PC-3 (cell line): ENCODE results near the gene ABCB10.

Experiments
- EZH2phosphoT487 ChIP-seq: fragments of 300-600 bp; sonication (generic); IDR thresholded peaks from 2 replicates; pipeline ENCODE4 v1.6.1; 2018; ENCODE audit warnings: mild to moderate bottlenecking, antibody characterized with exemption, low read length, borderline replicate concordance
- TF ChIP-seq, protein P1 (sequence below): fragments of 300-600 bp; sonication (generic); conservative IDR thresholded peaks from 2 replicates; pipeline ENCODE4 v1.5.1; 2017; ENCODE audit warnings: antibody characterized with exemption, low read depth, mild to moderate bottlenecking, low read length

DNA sequence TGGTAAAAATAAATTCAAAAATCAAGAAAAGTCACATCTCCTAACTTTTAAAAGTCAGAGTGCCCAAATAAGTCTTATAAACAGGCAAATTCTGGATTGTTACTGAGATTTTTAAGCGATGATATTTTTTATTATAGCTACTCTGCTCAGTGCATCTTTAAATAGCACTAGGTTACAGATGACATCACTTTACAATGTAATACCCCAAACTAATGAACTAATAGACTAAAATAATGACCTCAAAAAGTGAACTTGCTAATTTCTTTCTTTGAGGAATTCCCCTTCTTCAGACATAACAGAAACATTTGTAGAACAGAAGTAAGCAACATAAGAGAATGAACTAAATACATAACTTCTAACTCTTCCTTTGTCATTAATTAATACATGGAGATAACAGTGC, 91.6 kb downstream of the ABCB10 start:
- TF ChIP-seq, protein P1, sequence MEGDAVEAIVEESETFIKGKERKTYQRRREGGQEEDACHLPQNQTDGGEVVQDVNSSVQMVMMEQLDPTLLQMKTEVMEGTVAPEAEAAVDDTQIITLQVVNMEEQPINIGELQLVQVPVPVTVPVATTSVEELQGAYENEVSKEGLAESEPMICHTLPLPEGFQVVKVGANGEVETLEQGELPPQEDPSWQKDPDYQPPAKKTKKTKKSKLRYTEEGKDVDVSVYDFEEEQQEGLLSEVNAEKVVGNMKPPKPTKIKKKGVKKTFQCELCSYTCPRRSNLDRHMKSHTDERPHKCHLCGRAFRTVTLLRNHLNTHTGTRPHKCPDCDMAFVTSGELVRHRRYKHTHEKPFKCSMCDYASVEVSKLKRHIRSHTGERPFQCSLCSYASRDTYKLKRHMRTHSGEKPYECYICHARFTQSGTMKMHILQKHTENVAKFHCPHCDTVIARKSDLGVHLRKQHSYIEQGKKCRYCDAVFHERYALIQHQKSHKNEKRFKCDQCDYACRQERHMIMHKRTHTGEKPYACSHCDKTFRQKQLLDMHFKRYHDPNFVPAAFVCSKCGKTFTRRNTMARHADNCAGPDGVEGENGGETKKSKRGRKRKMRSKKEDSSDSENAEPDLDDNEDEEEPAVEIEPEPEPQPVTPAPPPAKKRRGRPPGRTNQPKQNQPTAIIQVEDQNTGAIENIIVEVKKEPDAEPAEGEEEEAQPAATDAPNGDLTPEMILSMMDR: no peak
- no peak for TF ChIP-seq EZH2phosphoT487
